Natural killer cell treated with Interleukin-12 subunit alpha and Interleukin-12 subunit beta and Interleukin-15 and Interleukin-18, amount 100 ng/mL, for 72 hours (primary cell): ENCODE measurements around the gene UBE3B. TPM values are rescaled to one million over a fixed set of nuclear protein-coding genes. Genes with fewer than 3 reads are reported as not detected.

Source experiments
- ATAC-seq, 2 donors: fragments of 150-1000 bp; cut with Tn5 transposase in 1 of 2; sonication (Bioruptor Pico), chemical (Tn5 transposase) in 1 of 2; 2 replicates each; pipeline ENCODE4 v1.10.0; 2021
- DNase-seq: peaks from one replicate; pipeline ENCODE4 v3.0.0; 2022; ENCODE audit warnings: low spot score
- H3K27ac Mint-ChIP-seq, 2 donors: 1 replicate in 1 of 2; 2 replicates in 1 of 2; pipeline ENCODE4 v1.8.0; 2022; ENCODE audit warnings: mixed read lengths in 2 of 2, mild to moderate bottlenecking in 1 of 2, moderate library complexity in 1 of 2
- H3K27me3 Mint-ChIP-seq, 2 donors: 1 replicate in 1 of 2; 2 replicates in 1 of 2; pipeline ENCODE4 v1.8.0; 2022; ENCODE audit warnings: mixed read lengths in 2 of 2
- H3K36me3 Mint-ChIP-seq: one replicate; pipeline ENCODE4 v1.8.0; 2022; ENCODE audit warnings: mixed read lengths
- H3K4me1 Mint-ChIP-seq, 2 donors: 1 replicate in 1 of 2; 2 replicates in 1 of 2; pipeline ENCODE4 v1.8.0; 2022; ENCODE audit warnings: low read depth in 2 of 2, mixed read lengths in 2 of 2, mild to moderate bottlenecking in 1 of 2
- H3K4me3 Mint-ChIP-seq: one replicate; pipeline ENCODE4 v1.8.0; 2022; ENCODE audit warnings: mixed read lengths
- H3K9me3 Mint-ChIP-seq: 2 replicates; pipeline ENCODE4 v1.8.0; 2022; ENCODE audit warnings: mixed read lengths
- total RNA-seq, 2 donors: library from RNA; stranded (reverse); gene quantifications; one replicate each; pipeline ENCODE4 v1.2.3, GENCODE V29; 2022

The UBE3B gene
- total RNA-seq, 2 donors from 2014 or later: 38.9 to 39.2 TPM

DNA sequence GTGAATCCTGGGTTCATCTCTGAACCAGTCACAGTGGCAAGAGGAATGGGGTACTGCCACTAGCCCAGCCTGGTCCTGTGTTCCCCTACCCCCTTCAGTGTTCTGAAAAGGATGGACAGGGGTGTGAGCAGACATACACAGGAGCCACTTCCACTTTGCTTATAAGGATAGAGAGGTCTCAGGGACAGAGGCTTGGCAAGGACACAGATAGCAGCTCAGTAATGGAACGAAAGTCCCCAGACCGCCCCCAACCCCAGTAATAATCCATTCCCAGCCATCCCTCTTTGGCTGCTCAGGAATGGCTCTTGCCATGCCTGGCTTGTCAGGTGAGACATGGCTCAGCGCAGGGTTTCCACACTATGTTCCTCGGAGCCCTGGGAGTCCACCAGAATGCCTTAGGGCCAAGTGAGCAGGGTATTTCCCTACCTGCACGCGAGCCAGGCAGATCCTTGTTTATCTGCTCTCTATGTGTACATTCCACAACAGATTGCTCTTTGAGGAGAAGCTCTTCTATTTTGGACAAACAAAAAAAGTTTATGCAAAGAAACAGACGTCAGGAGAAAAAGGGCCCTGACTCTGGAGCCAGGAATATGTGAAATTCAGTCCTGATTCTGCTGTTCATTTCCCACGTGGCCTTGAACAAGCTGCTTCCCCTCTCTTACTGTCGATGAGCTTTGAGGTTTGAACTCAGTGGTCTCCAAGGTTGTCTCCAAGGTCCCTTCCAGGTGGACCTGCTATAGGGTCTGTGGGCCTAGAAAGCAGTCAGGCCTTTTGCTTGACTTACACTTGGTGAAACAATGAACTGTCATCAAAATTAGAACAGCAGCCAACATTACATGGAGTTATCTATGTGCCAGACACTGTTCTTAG is 10.0 kb downstream of the UBE3B start:
- Mint-ChIP-seq H3K9me3 (no peaks in the 10 kb centered on the region), H3K4me1 (no peaks in the 10 kb centered on the region)
- ATAC-seq: no peak

DNA sequence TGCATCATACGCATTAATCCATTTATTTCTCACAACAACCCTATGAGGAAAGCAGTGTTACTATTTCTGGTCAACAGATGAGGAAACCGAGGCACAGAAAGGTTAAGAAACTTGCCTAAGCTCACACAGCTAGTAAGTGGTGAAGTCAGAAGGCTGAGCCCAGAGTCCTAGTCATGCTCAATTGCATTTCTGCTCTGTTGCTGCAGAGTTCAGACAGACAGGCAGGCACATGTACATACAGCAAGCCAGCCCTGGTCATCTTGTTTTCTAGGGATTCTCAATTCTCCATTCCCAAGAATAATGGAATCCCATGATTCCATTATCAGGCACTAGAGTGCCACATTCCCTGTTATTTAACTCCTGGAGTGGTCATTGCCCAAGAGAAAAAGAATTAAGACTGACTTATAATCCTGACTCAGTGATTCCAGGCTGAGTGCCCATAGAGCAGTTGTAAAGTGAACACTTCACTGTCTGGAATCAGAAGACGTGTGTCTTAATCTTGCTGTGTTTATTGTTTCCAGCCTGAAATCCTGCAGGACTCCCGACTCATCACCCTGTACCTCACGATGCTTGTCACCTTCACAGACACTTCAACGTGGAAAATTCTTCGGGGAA is 10.7 kb downstream of the UBE3B start:
- no peaks in the 10 kb centered on the region for H3K27me3 Mint-ChIP-seq

More for the DNA sequence above, 10.0 kb downstream of the UBE3B start:
- peaks cover 26% of the 10 kb centered on the region for H3K36me3 Mint-ChIP-seq
- H3K4me3 Mint-ChIP-seq: no peak overlapping the region
- DNase-seq: no peak
- H3K27ac Mint-ChIP-seq: no peak overlapping the region
- no peaks in the 10 kb centered on the region for H3K27me3 Mint-ChIP-seq

GRCh38 chr12:109489016-109489954 is 11.9 kb downstream of the UBE3B start:
- Mint-ChIP-seq H3K27me3 (no peaks in the 10 kb centered on the region), H3K4me3 (no peak overlapping the region), H3K36me3 (peaks cover 26% of the 10 kb centered on the region), H3K4me1 (peaks cover 2% of the 10 kb centered on the region in 2 donors), H3K27ac (no peak overlapping the region), H3K9me3 (no peaks in the 10 kb centered on the region)
- ATAC-seq: no peak
- DNase-seq: no peak

More for the DNA sequence above, 10.7 kb downstream of the UBE3B start:
- DNase-seq: no peak
- Mint-ChIP-seq H3K9me3 (no peaks in the 10 kb centered on the region), H3K4me1 (no peaks in the 10 kb centered on the region), H3K36me3 (peaks cover 26% of the 10 kb centered on the region), H3K27ac (no peak overlapping the region), H3K4me3 (no peak overlapping the region)
- ATAC-seq: no peak

GRCh38 chr12:109489955-109490565 is 12.6 kb downstream of the UBE3B start:
- Mint-ChIP-seq H3K9me3 (no peaks in the 10 kb centered on the region), H3K4me1 (peaks cover 9 to 10% of the 10 kb centered on the region in 2 donors), H3K4me3 (no peak overlapping the region), H3K27me3 (no peaks in the 10 kb centered on the region), H3K27ac (no peak overlapping the region), H3K36me3 (peaks cover 23% of the 10 kb centered on the region)
- DNase-seq: no peak
- ATAC-seq: no peak

GRCh38 chr12:109491671-109492070 is 14.2 kb downstream of the UBE3B start:
- no peak overlapping the region for H3K27ac Mint-ChIP-seq
- no peaks in the 10 kb centered on the region for H3K9me3 Mint-ChIP-seq
- H3K4me1 Mint-ChIP-seq: peaks cover 20 to 24% of the 10 kb centered on the region in 2 donors
- no peak overlapping the region for H3K4me3 Mint-ChIP-seq
- DNase-seq (no peak), ATAC-seq (no peak)
- no peaks in the 10 kb centered on the region for H3K27me3 Mint-ChIP-seq
- H3K36me3 Mint-ChIP-seq: peaks cover 20% of the 10 kb centered on the region

DNA sequence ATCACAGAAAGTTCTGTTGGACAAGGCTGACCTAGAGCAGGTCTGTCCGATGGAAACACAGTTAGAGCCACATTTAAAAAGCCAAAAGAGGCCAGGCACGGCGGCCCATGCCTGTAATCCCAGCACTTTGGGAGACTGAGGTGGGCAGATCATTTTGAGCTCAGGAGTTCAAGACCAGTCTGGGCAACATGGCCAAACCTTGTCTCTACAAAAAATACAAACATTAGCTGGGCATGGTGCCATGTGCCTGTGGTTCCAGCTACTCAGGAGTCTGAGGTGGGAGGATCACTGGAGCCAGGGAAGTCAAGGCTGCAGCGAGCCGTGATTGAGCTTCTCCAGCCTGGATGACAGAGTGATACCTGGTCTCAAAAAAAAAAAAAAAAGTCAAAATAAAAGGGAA is 14.9 kb downstream of the UBE3B start:
- Mint-ChIP-seq H3K4me3 (no peak overlapping the region), H3K27ac (no peak overlapping the region)

DNA sequence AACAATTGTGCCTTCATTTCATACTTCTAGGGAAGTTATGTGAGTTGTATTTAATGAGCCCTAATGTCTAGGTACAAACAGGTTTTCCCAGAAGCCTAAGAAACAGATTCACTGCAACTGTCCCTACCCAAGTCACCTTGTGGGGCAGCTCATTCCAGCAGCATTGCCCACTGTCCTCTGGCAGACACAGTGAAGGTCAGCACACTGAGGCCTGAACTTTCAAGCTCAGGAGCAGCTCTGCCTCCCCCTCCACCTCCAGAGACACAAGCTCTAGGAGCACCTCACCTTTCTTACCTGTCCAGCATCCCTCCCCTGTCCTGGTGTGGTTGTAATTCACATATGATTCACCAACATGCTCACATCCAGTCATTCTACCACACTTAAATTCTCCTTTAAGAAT is 15.7 kb downstream of the UBE3B start:
- H3K9me3 Mint-ChIP-seq: no peaks in the 10 kb centered on the region
- peaks cover 28% of the 10 kb centered on the region for H3K36me3 Mint-ChIP-seq
- peaks cover 20 to 27% of the 10 kb centered on the region in 2 donors for H3K4me1 Mint-ChIP-seq
- no peak for ATAC-seq
- H3K27me3 Mint-ChIP-seq: no peaks in the 10 kb centered on the region
- H3K4me3 Mint-ChIP-seq: no peak overlapping the region
- DNase-seq: no peak
- H3K27ac Mint-ChIP-seq: no peak overlapping the region

More for the DNA sequence above, 14.9 kb downstream of the UBE3B start:
- Mint-ChIP-seq H3K36me3 (peaks cover 21% of the 10 kb centered on the region), H3K27me3 (no peaks in the 10 kb centered on the region), H3K9me3 (no peaks in the 10 kb centered on the region), H3K4me1 (peaks cover 20 to 24% of the 10 kb centered on the region in 2 donors)
- no peak for DNase-seq
- ATAC-seq: no peak

DNA sequence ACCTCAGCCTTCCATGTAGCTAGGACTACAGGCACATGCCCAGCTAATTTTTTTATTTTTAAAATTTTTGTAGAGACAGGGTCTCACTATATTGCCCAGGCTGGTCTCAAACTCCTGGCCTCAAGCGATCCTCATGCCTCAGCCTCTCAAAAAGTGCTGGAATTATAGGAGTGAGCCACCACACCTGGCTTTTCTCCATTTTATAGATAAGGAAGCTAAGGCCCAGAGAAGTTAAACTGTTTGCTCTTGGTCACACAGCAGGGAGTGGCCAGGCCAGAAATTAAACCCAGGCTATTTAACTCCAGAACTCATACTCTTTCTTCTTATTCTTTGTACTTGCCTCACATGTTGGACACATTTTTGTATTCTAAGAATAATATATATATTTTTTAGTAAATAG is 16.5 kb downstream of the UBE3B start:
- DNase-seq (no peak), ATAC-seq (no peak)
- peaks cover 28% of the 10 kb centered on the region for H3K36me3 Mint-ChIP-seq

GRCh38 chr12:109494348-109494881 is 17.0 kb downstream of the UBE3B start:
- no peak overlapping the region for H3K4me3 Mint-ChIP-seq
- peaks cover 24% of the 10 kb centered on the region for H3K36me3 Mint-ChIP-seq
- H3K9me3 Mint-ChIP-seq: no peaks in the 10 kb centered on the region
- no peaks in the 10 kb centered on the region for H3K27me3 Mint-ChIP-seq
- peak overlapping the region in 1 of 2 donors; percentile 40 for H3K27ac Mint-ChIP-seq
- H3K4me1 Mint-ChIP-seq: peaks cover 20 to 27% of the 10 kb centered on the region in 2 donors
- DNase-seq (no peak), ATAC-seq (peak; percentile 38 to 77)

More for the DNA sequence above, 16.5 kb downstream of the UBE3B start:
- no peaks in the 10 kb centered on the region for H3K27me3 Mint-ChIP-seq
- no peak overlapping the region for H3K4me3 Mint-ChIP-seq
- H3K9me3 Mint-ChIP-seq: no peaks in the 10 kb centered on the region
- H3K4me1 Mint-ChIP-seq: peaks cover 20 to 27% of the 10 kb centered on the region in 2 donors
- H3K27ac Mint-ChIP-seq: peak overlapping the region in 1 of 2 donors; percentile 40

- H3K4me3 Mint-ChIP-seq: no peak overlapping the region
- H3K27ac Mint-ChIP-seq: peak overlapping the region in 1 of 2 donors; percentile 40
- no peaks in the 10 kb centered on the region for H3K27me3 Mint-ChIP-seq
- no peak for DNase-seq
- no peaks in the 10 kb centered on the region for H3K9me3 Mint-ChIP-seq
- ATAC-seq: peak; percentile 48 to 61
- peaks cover 22% of the 10 kb centered on the region for H3K36me3 Mint-ChIP-seq
- peaks cover 20 to 27% of the 10 kb centered on the region in 2 donors for H3K4me1 Mint-ChIP-seq
Observed at GRCh38 chr12:109495012-109495411, 17.6 kb downstream of the UBE3B start.

GRCh38 chr12:109496306-109496705 is 18.9 kb downstream of the UBE3B start:
- Mint-ChIP-seq H3K27me3 (no peaks in the 10 kb centered on the region), H3K4me3 (no peak overlapping the region), H3K27ac (no peak overlapping the region), H3K4me1 (peaks cover 20 to 27% of the 10 kb centered on the region in 2 donors), H3K36me3 (peaks cover 12% of the 10 kb centered on the region), H3K9me3 (no peaks in the 10 kb centered on the region)
- no peak for ATAC-seq
- DNase-seq: no peak

DNA sequence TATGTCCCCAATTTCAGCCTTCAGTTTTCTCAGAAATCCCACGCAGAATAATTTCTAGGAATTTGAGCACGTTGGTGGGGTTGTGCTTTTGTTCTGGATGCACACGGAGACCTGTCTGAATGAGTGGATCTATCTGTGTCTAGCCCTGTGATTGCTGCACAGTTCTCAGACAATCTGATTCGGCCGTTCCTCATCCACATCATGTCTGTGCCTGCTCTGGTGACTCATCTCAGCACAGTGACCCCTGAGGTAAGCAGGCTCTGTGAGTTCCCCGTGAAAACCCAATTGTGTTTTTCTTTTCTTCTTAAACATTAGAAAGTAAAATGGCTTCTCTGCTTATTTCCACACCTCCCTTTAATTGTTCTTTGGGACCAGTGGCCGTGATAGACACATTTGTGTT is 20.2 kb downstream of the UBE3B start:
- Mint-ChIP-seq H3K27me3 (no peaks in the 10 kb centered on the region), H3K4me3 (no peak overlapping the region), H3K36me3 (peaks cover 12% of the 10 kb centered on the region)

More for the DNA sequence above, 20.2 kb downstream of the UBE3B start:
- H3K27ac Mint-ChIP-seq: peak overlapping the region in 1 of 2 donors; percentile 33
- no peaks in the 10 kb centered on the region for H3K9me3 Mint-ChIP-seq
- peaks cover 20 to 27% of the 10 kb centered on the region in 2 donors for H3K4me1 Mint-ChIP-seq
- ATAC-seq: no peak
- no peak for DNase-seq
